SU-DHL-6 (cell line): ENCODE measurements around the gene AFG3L2.

Experiments used
- H2AFZ ChIP-seq: fragments of 200-600 bp; sonication (generic); 2 replicates; pipeline ENCODE4 v1.6.1; 2014; ENCODE audit warnings: low read depth, mild to moderate bottlenecking, moderate library complexity, mixed read lengths, antibody characterized with exemption, low read length; ENCODE audit not compliant: severe bottlenecking
- H3F3A ChIP-seq: fragments of 200-600 bp; shearing (Covaris generic); 2 replicates; pipeline ENCODE4 v1.6.0; 2016; ENCODE audit warnings: antibody characterized with exemption, mild to moderate bottlenecking; ENCODE audit not compliant: insufficient read depth
- H3K27ac ChIP-seq: fragments of 200-600 bp; sonication (generic); 2 replicates; pipeline ENCODE4 v1.5.1; 2016; ENCODE audit warnings: low read depth, mild to moderate bottlenecking, low read length, moderate library complexity, mixed read lengths
- H3K27me3 ChIP-seq: fragments of 200-600 bp; sonication (generic), shearing (Covaris generic); 2 replicates; pipeline ENCODE4 v1.6.0; 2014; ENCODE audit warnings: mild to moderate bottlenecking, low read length
- H3K36me3 ChIP-seq: fragments of 200-600 bp; sonication (generic); 2 replicates; pipeline ENCODE4 v1.6.1; 2014; ENCODE audit warnings: mild to moderate bottlenecking, low read length, mixed read lengths
- H3K4me2 ChIP-seq: fragments of 300-600, 200-600 bp; shearing (Covaris generic), sonication (generic); 2 replicates; pipeline ENCODE4 v1.6.0; 2014; ENCODE audit warnings: low read length, low read depth, mild to moderate bottlenecking; ENCODE audit not compliant: poor library complexity, severe bottlenecking
- H3K4me3 ChIP-seq: fragments of 200-600 bp; sonication (generic); 2 replicates; pipeline ENCODE4 v1.5.1; 2014; ENCODE audit warnings: antibody characterized with exemption, low read length, mild to moderate bottlenecking, mixed read lengths; ENCODE audit not compliant: insufficient read depth, poor library complexity, severe bottlenecking
- H3K79me2 ChIP-seq: fragments of 200-600 bp; sonication (generic); 2 replicates; pipeline ENCODE4 v1.6.1; 2014; ENCODE audit warnings: mild to moderate bottlenecking, low read length, moderate library complexity; ENCODE audit not compliant: insufficient read depth
- H3K9ac ChIP-seq: fragments of 200-600 bp; sonication (generic); 2 replicates; pipeline ENCODE4 v1.7.0; 2014; ENCODE audit warnings: mild to moderate bottlenecking, low read length
- H3K9me2 ChIP-seq: fragments of 200-600 bp; sonication (generic); replicated peaks from 2 replicates; pipeline ENCODE4 v1.6.1; 2014; ENCODE audit warnings: low read length; ENCODE audit not compliant: insufficient read depth
- H3K9me3 ChIP-seq: fragments of 200-600 bp; sonication (generic); 2 replicates; pipeline ENCODE4 v1.6.1; 2014; ENCODE audit warnings: low read length, mixed read lengths; ENCODE audit not compliant: insufficient read depth
- H4K20me1 ChIP-seq: fragments of 200-600 bp; sonication (generic); 2 replicates; pipeline ENCODE4 v1.6.1; 2014; ENCODE audit warnings: low read depth, mild to moderate bottlenecking, antibody characterized with exemption, low read length, moderate library complexity, mixed read lengths
- CTCF ChIP-seq: fragments of 200-600 bp; sonication (generic); IDR thresholded peaks from one replicate; pipeline ENCODE4 v1.5.1; 2017; ENCODE audit warnings: antibody characterized with exemption, mild to moderate bottlenecking, low read length, moderate library complexity; ENCODE audit not compliant: insufficient read depth, poor library complexity, severe bottlenecking
- EZH2phosphoT487 ChIP-seq: fragments of 200-600 bp; sonication (generic), shearing (Covaris generic); conservative IDR thresholded peaks from 2 replicates; pipeline ENCODE4 v1.6.1; 2018; ENCODE audit warnings: mild to moderate bottlenecking, antibody characterized with exemption, low read length, moderate library complexity, mixed read lengths

The AFG3L2 gene

GRCh38 chr18:12372406-12372805 lies 4.6 kb downstream of the AFG3L2 start:
- TF ChIP-seq EZH2phosphoT487 (no peak), CTCF (no peak)
- no peak overlapping the region for H3K4me3 ChIP-seq
- no peak overlapping the region for H3K9ac ChIP-seq
- peaks cover 70% of the 10 kb centered on the region for H3K79me2 ChIP-seq
- no peak overlapping the region for H2AFZ ChIP-seq
- no peaks in the 10 kb centered on the region for H3K9me3 ChIP-seq
- H3K27me3 ChIP-seq, result no peaks in the 10 kb centered on the region
- no peaks in the 10 kb centered on the region; the same call in 1 of the 2 replicates for H3K36me3 ChIP-seq
- H3K9me2 ChIP-seq, result no peaks in the 10 kb centered on the region
- no peak overlapping the region for H3K27ac ChIP-seq
- no peak overlapping the region for H3K4me2 ChIP-seq
- no peaks in the 10 kb centered on the region for H3F3A ChIP-seq
- H4K20me1 ChIP-seq, result 0 out of 2 replicates have a peak, but pooled peaks cover 3% of the 10 kb centered on the region

GRCh38 chr18:12371590-12371989 lies 5.4 kb downstream of the AFG3L2 start:
- Histone ChIP-seq H3F3A (no peaks in the 10 kb centered on the region), H4K20me1 (0 out of 2 replicates have a peak, but pooled peaks cover 3% of the 10 kb centered on the region), H3K36me3 (peaks cover 2% of the 10 kb centered on the region; the same call in 1 of the 2 replicates), H3K4me2 (no peak overlapping the region), H3K27me3 (no peaks in the 10 kb centered on the region), H3K27ac (no peak overlapping the region), H3K9ac (no peak overlapping the region), H3K4me3 (no peak overlapping the region), H3K79me2 (peaks cover 70% of the 10 kb centered on the region), H2AFZ (no peak overlapping the region), H3K9me3 (no peaks in the 10 kb centered on the region), H3K9me2 (no peaks in the 10 kb centered on the region)
- TF ChIP-seq EZH2phosphoT487 (no peak), CTCF (no peak)

GRCh38 chr18:12369211-12369610 lies 7.8 kb downstream of the AFG3L2 start:
- H3K79me2 ChIP-seq, result peaks cover 46% of the 10 kb centered on the region

More at GRCh38 chr18:12369211-12369610, 7.8 kb downstream of the AFG3L2 start:
- H3K4me2 ChIP-seq, result no peak overlapping the region
- no peak overlapping the region for H3K27ac ChIP-seq
- H2AFZ ChIP-seq, result no peak overlapping the region
- no peaks in the 10 kb centered on the region for H3K9me3 ChIP-seq
- TF ChIP-seq EZH2phosphoT487, result no peak
- TF ChIP-seq CTCF, result no peak
- 0 out of 2 replicates have a peak, but pooled peaks cover 3% of the 10 kb centered on the region for H4K20me1 ChIP-seq
- no peaks in the 10 kb centered on the region for H3K9me2 ChIP-seq
- H3F3A ChIP-seq, result no peaks in the 10 kb centered on the region
- H3K36me3 ChIP-seq, result peaks cover 3% of the 10 kb centered on the region; the same call in 1 of the 2 replicates
- H3K9ac ChIP-seq, result no peak overlapping the region
- H3K4me3 ChIP-seq, result no peak overlapping the region
- H3K27me3 ChIP-seq, result no peaks in the 10 kb centered on the region
